ENCODE measurements around the gene FAM168A.

The FAM168A gene

GRCh38 chr11:73376160-73376802 lies 221.6 kb downstream of the FAM168A start, which contains the start of gene RELT:
RELT (plus strand) TSS chr11:73376399; CDS start chr11:73389137, 12,738 bp downstream.
- peak; percentile 83 for DNase-seq (ENCODE audit: low read depth, low spot score)

- DNase-seq (ENCODE audit: low read depth, low spot score) = no peak
Observed at GRCh38 chr11:73375830-73376159, 222.1 kb downstream of the FAM168A start.

GRCh38 chr11:73374151-73374550 lies 223.8 kb downstream of the FAM168A start:
- DNase-seq (ENCODE audit: low read depth, low spot score) = no peak

GRCh38 chr11:73372375-73372993 lies 225.4 kb downstream of the FAM168A start:
- no peak for DNase-seq (ENCODE audit: low read depth, low spot score)

- no peak for DNase-seq (ENCODE audit: low read depth, low spot score)
Observed at GRCh38 chr11:73367482-73368024, 230.4 kb downstream of the FAM168A start.

- no peak for DNase-seq (ENCODE audit: low read depth, low spot score)
Observed at GRCh38 chr11:73366953-73367352, 231.0 kb downstream of the FAM168A start.

GRCh38 chr11:73366265-73366610 lies 231.7 kb downstream of the FAM168A start:
- no peak for DNase-seq (ENCODE audit: low read depth, low spot score)

- no peak for DNase-seq (ENCODE audit: low read depth, low spot score)
Observed at GRCh38 chr11:73365352-73366264, 232.3 kb downstream of the FAM168A start.

GRCh38 chr11:73363147-73363546 lies 234.8 kb downstream of the FAM168A start:
- DNase-seq (ENCODE audit: low read depth, low spot score) = no peak

- DNase-seq (ENCODE audit: low read depth, low spot score) = no peak
Observed at GRCh38 chr11:73361953-73362776, 235.7 kb downstream of the FAM168A start.

GRCh38 chr11:73360743-73361369 lies 237.1 kb downstream of the FAM168A start:
- DNase-seq (ENCODE audit: low read depth, low spot score) = no peak

GRCh38 chr11:73359930-73360742 lies 237.8 kb downstream of the FAM168A start:
- DNase-seq (ENCODE audit: low read depth, low spot score) = no peak

GRCh38 chr11:73359341-73359740 lies 238.6 kb downstream of the FAM168A start:
- DNase-seq (ENCODE audit: low read depth, low spot score) = no peak

GRCh38 chr11:73358071-73358470 lies 239.8 kb downstream of the FAM168A start:
- DNase-seq (ENCODE audit: low read depth, low spot score) = no peak

- DNase-seq (ENCODE audit: low read depth, low spot score) = no peak
Observed at GRCh38 chr11:73356979-73357860, 240.7 kb downstream of the FAM168A start.

- no peak for DNase-seq (ENCODE audit: low read depth, low spot score)
Observed at GRCh38 chr11:73355109-73355508, 242.8 kb downstream of the FAM168A start.

- DNase-seq (ENCODE audit: low read depth, low spot score) = no peak
Observed at GRCh38 chr11:73353422-73353821, 244.5 kb downstream of the FAM168A start.

- peak; percentile 24 for DNase-seq (ENCODE audit: low read depth, low spot score)
Observed at GRCh38 chr11:73350908-73351636, 246.8 kb downstream of the FAM168A start.
